GM19035 (cell line): ENCODE results near the gene AGPS.

Experiments
- ATAC-seq: cut with Tn5 transposase; IDR thresholded peaks from one replicate; pipeline ENCODE4 v1.9.1; 2021; ENCODE audit not compliant: unreplicated experiment

The AGPS gene

GRCh38 chr2:177383935-177384334 is 8.6 kb upstream of the AGPS start:
- no peak for ATAC-seq

- no peak for ATAC-seq
Observed at GRCh38 chr2:177385151-177385550, 7.4 kb upstream of the AGPS start.

- no peak for ATAC-seq
Observed at GRCh38 chr2:177391822-177392372, 676 bp upstream of the AGPS start.

GRCh38 chr2:177393203-177393755 is 706 bp downstream of the AGPS start:
- no peak for ATAC-seq

- no peak for ATAC-seq
Observed at GRCh38 chr2:177393824-177394593, 1.4 kb downstream of the AGPS start.

GRCh38 chr2:177394594-177394973 is 2.0 kb downstream of the AGPS start:
- no peak for ATAC-seq

GRCh38 chr2:177395351-177396065 is 2.9 kb downstream of the AGPS start:
- no peak for ATAC-seq

- no peak for ATAC-seq
Observed at GRCh38 chr2:177396703-177397460, 4.3 kb downstream of the AGPS start.

GRCh38 chr2:177397481-177398289 is 5.1 kb downstream of the AGPS start:
- ATAC-seq: no peak

- ATAC-seq: no peak
Observed at GRCh38 chr2:177398290-177398683, 5.7 kb downstream of the AGPS start.

- no peak for ATAC-seq
Observed at GRCh38 chr2:177398791-177399190, 6.2 kb downstream of the AGPS start.

GRCh38 chr2:177399376-177399775 is 6.8 kb downstream of the AGPS start:
- no peak for ATAC-seq

- ATAC-seq: no peak
Observed at GRCh38 chr2:177400337-177400923, 7.9 kb downstream of the AGPS start.

GRCh38 chr2:177402096-177402495 is 9.5 kb downstream of the AGPS start:
- no peak for ATAC-seq

GRCh38 chr2:177403838-177404237 is 11.3 kb downstream of the AGPS start:
- no peak for ATAC-seq

- no peak for ATAC-seq
Observed at GRCh38 chr2:177404243-177404642, 11.7 kb downstream of the AGPS start.

- no peak for ATAC-seq
Observed at GRCh38 chr2:177405029-177405692, 12.6 kb downstream of the AGPS start.

GRCh38 chr2:177406182-177406581 is 13.6 kb downstream of the AGPS start:
- ATAC-seq: no peak

- ATAC-seq: no peak
Observed at GRCh38 chr2:177407031-177407430, 14.5 kb downstream of the AGPS start.
